Erythroblast (primary cell): ENCODE results near the gene DLAT.

Experiments used
- GATA1 ChIP-seq: IDR thresholded peaks from 2 replicates; pipeline ENCODE4 v1.6.1; 2011; ENCODE audit warnings: low read depth, mild to moderate bottlenecking, control low read depth, low read length, moderate library complexity
- POLR2A ChIP-seq: IDR thresholded peaks from 2 replicates; pipeline ENCODE4 v1.6.1; 2011; ENCODE audit warnings: mild to moderate bottlenecking, low read length

DNA sequence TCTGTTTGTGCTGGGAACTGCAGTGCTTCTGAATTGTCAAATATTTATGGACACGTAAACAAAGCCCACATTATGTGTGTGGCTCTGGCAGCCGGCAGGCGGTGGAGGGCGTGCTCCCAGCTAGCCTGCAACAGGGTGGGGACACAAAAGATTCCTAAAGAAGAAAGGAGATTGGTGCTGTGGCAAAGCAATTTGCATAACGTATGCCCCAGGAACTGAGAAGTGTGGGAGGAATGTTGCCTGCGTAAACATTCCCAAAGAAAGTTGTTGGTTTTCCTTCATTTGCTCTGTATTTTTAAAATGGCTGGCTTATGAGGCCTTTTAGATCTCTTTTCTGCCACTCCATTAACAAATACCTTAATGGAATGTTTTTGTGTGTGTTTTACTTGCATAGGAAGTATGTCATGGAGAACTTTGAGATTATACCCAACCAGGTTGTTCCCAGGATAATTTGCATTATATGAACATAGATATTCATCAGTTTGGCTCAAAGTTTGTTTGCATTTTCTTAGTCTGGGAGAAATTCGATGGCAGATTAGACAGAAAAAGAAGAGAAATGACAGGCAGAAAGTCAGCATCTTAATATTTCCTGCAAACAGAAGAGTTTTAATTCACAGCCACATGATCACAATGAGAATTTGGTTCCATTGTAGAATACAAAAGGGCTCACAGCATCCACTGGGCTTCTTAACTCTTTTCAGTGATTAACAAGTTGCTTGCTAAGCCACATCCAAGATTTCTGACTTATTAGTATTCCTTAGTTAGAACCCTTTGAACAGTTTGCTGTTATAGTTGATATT is 41.8 kb upstream of the DLAT start:
- TF ChIP-seq POLR2A, result no peak
- no peak for TF ChIP-seq GATA1
